Smooth muscle cell of the brain vasculature (primary cell): Measurements from ENCODE around the gene ICE2.
"Not testable (repeated sequence)": the region's sequence is repeated elsewhere in the genome, so short reads cannot be mapped to it uniquely, and the experiment has no call there.

ENCODE experiments used
- DNase-seq: peaks from one replicate; pipeline ENCODE4 v3.0.0-alpha.2; 2012; ENCODE audit warnings: low read depth, low spot score

The ICE2 gene

DNA sequence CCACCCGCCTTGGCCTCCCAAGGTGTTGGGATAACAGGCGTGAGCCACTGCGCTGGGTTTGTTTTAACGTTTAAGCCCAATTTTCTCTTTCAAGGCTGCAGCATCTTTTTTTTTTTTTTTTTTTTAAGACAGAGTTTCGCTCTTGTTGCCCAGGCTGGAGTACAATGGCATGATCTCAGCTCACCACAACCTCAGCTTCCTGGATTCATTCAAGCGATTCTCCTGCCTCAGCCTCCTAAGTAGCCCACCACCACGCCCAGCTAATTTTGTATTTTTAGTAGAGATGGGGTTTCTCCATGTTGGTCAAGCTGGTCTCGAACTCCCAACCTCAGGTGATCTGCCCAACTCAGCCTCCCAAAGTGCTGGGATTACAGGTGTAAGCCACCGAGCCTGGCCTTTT is 68.6 kb downstream of the ICE2 start:
- DNase-seq, result not testable (repeated sequence)

DNA sequence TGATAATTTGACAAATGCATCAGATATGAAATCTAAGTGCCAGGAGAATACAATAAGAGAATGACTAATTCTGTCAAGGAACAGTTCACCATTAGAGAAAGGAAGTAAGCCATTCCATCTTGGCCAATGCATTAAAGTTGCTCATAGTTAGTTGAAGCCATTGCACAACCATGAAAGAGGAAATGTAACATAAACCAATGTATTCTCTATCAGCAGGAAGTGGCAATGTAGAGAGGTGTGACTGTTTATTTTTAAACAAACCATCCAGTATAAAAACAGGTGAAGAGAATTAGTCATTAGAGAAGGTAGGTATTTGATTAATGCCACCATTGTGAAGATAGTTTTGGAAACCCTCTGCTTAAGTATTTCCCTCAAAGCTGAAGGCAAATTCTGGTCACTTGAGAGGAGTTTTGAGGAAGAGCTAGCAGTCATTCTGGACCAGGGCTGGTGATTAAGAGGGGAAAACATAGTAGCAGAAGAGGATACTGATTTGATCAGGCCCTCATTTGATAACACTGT is 70.4 kb downstream of the ICE2 start:
- no peak for DNase-seq

DNA sequence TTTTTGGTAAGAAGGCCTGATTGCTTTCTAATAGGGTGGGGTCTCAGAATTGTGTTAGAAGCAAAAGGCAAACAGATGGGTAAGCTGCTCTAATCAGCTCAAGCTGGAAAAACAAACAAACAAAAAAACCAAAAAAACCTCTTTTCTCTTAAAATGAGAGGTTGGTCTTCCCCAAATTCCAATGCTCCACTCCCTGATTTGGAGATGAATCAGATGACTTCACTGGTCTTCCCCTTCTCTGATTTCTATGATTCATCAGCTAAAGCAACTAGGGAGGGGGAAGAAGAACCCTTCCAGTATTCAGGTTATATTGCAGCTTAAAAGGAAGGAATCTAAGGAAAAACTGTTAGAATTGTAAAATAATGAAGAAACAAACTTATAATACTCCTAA is 71.5 kb downstream of the ICE2 start:
- no peak for DNase-seq

DNA sequence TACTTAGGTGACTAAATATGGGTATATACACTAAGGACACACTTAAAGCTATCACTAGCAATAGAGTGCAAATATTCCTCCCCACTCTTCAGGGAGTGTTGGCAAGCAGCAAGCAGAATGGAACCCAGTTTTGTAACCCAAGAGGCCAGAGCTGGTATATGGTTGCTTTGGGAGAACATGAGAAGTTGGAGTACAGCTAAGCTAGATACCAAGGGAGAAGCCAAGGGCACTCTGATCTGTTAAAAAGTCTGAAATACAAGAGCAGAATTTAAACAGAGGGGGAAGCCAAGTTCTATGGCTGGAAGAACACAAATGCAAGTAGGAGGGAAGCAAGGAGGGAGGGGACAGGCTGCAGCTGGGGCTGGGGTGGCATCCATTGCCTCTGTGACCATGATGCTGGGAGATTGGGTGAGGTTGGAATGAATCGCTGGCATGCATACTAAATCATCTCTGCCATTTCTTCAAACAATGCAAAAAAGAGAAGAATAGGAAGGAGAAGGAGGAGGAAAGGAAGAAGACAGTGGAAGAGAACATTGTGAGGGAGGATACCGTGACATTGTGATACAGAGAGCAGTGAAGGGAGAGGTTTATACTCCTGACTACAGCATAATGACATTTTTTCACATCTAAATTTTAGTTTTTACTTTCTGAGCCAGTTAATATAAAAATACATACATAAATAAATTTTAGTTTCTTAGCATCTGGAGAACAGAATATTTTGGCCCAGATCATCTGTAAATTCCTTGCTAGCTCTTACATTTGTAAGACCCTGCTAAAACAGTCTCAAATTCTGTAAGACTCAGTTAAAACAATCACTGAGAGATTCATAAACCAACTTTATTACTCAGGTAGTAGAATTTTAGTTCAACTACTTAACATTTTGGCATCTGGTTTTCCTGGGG is 72.2 kb downstream of the ICE2 start:
- DNase-seq, result no peak

DNA sequence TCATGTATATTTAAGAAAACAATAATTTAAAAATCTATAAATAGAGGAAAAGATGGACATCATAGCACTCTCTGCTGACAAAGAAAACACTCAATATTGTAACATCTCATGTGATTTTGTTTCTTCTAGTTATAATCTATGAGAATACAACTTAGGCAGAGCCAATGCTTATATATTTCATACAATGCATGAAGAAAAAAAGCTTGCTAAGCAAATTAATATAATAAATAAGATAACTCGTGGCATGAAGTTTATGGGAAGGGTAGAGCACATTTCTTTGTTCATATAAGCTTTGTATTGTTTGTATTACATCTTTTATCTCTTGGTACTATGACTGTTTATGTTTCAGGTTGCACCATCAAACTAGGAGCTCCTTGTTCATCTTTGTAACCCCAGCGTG is 73.5 kb downstream of the ICE2 start:
- no peak for DNase-seq

DNA sequence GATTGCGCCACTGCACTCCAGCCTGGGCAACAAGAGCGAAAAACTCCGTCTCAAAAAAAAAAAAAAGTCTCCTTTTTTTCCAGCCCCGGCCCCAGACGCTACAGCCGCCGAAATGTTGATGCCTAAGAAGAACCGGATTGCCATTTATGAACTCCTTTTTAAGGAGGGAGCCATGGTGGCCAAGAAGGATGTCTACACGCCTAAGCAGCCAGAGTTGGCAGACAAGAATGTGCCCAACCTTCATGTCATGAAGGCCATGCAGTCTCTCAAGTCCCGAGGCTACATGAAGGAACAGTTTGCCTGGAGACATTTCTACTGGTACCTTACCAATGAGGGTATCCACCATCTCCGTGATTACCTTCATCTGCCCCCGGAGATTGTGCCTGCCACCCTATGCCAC is 74.6 kb downstream of the ICE2 start:
- not testable (repeated sequence) for DNase-seq

DNA sequence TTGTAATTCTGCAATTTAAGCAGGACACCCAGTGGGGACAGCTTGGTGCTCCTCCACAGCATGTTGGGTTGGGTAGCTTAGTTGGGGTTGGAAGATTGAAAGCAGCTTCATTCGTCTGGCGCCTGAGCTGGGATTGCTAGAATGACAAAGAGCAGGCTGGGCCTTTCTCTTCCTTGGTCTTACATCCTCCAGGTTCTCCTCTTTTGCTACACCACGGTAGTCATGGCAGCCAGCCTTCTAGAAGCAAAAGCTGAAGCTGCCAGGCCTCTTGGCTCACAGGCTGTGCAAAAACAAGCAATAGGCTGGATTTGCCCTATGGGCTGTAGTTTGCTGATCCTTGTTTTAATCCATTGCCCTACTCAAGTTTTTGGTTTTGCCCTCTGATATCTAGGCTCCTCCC is 78.0 kb downstream of the ICE2 start:
- DNase-seq, result no peak

DNA sequence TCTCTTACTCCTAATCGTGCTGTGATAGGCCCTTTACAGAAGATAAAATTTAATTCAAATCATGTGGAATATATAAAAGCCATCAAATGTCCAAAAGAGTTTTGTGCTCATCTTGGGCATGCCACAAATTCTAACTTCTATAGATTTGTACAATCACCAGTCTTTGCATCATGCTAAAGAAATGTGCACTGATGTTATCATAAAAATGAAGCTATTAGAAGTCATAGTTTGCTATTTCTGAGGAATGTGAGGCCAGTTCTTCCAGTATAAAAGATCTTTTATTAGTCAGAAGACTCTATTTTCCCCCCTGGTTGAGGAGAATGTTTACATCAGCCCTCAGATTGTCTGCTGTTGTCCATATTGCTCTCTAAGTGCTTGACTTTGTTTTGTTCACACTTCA is 79.0 kb downstream of the ICE2 start:
- no peak for DNase-seq

DNA sequence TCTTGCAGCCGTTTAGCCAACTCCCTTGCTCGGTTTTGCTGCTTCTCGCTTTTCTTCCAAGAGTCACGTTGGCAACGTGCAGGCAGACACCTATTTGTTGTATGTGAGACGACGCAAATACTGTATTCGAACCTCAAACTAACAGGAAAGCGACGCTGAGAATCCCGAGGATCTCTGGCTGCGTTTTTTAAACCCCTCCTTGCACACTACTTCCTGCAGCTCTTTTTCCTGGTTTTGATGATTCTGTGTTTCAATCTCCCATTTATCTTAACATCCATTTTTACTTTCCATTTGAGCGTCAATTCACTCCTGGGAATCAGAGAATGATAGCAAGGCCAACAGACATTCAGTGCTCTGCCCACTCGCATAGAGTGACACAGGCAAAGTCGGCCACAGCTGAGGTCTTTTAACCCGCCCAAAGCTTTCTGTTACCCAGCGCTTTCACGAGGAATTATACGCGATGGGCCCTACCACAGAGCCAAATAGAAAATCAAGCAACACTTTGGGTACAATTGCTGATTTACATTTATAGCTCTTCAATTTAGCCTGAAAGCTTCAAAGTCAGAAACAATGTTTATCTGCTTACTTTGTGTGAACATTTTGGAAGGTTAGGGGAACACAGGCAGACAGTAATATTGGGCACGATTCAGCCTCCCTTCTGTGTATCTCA is 79.6 kb downstream of the ICE2 start:
- no peak for DNase-seq

DNA sequence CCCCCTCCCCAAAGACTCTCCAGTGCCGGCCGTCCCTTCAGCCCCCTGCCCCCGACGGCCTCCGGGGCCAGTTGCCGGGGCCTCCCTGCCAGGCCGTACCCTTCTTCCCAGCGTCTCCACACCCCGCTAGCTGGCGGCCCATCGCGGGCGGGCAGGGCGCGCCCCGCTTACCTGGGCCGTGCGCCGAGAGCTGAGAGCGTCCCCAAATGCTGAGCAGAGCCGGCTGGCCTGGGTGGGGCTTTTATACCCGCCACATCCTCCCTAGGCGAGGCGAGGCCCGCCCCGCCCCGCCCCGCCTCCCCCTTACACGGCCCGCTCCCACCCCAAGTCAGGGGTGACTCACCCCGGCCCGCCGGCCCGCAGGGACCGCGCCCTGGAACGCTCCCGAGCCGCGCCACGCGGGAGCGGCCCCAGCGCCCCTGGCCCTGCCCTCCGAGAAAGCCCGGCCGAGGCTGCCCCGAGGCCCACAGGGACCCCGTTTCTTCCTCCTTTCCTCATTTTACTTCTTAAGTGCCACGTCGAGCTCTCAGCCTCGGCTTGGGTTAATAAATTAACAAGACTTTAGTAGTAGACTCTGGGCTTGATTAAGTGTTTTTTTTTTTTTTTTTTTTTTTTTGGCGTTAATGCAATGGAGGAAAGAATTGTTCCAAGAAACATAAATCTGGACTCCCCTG is 81.0 kb downstream of the ICE2 start, which contains the start of gene ANXA2:
Gene ANXA2, minus strand, starts transcription at position 215 of the 674 bp plus-strand sequence. CDS start 11,911 bp downstream, outside the sequence.
- DNase-seq, result peak; percentile 75

DNA sequence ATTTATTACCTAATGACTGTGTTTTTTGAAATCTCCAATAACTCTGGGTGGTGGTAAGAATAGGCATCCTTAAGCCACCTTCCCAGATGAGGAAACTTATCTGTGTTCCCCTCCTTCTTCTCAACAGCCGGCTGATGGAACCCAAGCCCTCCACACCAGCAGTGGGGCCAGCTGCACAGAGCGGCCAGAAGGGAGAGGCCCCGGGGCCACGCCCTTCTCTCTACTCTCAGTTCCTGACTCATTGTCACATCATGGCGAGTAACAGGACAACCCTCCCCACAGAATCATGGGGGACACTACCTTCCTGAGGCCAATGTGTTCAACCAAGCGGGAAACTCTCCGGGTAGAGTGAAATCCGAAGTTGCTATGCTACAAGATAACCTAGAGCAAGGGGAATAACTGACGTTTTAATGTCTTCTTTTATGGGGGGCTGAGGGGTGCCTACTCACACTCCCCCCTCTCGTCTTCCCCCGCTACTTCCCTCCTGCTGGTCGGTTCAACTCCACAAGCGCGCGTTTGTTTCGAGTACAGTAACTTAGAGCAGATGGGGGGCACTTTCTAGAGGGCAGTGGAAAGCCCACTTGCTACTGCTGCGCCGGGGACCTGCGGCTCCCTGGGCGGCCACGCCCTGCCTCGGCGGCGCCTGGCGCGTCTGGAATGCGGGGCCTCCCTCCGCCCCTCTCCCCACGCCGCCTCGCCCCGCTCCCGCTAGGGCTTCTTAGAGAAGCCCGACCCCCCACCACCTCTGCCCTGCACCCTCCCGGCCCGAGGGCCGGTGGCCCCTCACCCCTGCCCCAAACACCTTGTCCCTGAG is 81.8 kb downstream of the ICE2 start:
- no peak for DNase-seq

DNA sequence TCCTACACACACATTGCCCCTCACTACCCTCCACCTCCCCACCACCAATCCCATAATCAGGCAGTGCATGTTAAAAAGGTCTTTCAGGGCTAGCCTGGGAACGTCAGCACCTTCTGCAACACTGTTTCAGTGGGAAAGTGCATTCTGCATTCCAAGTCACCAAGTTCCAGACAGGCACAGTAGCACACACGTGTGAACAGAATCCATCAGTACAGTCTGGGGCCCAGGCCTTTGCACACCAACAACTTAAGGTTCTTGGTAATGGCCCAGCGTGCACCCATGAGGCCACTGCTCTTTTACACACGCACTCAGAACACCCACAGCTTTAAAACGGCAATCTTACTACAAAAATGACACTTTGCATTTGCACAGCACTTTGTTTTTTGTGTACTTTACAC is 82.4 kb downstream of the ICE2 start:
- no peak for DNase-seq

DNA sequence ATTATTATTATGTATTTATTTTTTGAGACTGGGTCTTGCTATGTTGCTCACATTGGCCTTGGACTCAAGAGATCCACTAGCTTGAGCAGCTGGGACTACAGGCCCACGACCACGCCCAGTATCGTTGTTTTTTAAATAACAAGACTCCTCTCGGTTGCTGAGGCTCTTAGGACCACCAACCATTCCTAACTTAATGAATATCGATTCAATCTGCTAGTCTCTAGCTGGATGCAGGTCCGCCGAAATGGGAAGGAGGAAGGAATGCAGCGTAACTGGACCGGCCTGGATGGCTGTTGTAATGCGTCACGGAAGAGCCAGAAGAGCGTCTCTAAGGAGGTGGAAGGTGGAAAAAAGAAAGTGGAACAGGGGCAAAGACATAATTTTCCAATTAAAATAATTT is 82.8 kb downstream of the ICE2 start:
- DNase-seq, result no peak

DNA sequence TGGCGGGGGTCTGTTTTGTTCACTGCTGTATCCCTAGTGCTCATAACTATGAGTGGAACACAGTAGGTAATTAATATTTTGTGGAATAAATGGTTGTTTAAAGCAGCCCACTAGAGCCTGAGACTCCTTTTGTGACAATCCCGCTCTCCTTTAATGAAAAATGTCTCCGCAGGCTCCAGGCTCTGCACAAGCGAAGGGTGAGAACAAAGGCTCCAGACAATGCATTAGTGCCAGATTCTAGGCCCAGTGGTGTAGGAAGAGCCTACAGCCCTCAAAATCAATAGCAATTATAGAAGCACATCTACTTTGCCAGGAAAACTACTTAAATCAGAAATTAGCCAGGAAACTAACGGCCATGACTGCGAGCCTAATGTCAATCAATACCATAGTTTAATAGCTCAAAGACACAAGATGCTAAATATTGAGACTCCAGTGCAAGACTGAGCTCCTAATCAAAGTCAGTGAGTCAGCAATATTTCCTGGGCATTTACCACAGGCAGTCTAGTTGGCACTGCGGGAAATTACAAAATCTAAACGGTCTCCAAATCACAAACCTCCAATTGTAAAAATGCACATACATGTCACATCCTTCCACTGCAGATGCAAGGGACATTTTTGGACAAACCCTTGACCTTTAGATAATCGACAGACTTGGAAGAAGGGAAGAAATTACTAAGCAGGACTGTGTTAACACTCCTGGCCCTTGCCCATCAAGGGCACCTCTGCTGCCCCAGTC is 83.5 kb downstream of the ICE2 start:
- no peak for DNase-seq

DNA sequence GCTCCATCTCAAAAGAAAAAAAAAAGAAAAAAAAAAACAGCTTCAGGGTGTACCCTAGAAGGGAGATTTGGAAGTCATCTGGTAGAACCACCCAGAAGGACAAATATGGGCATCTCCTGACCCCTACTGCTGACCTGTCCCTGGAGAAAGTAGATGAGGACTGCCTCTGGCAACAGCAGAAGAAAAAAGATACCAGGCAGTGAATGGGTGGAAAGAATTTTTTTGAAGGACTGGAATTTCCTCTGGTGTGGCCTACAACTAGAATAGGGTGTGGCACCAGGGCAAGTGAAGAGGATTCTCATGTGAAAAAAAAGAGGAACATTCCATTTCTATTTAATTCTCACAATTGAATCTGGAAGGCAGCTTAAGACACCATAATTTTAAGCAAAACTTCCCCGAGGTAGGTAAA is 84.2 kb downstream of the ICE2 start:
- no peak for DNase-seq

DNA sequence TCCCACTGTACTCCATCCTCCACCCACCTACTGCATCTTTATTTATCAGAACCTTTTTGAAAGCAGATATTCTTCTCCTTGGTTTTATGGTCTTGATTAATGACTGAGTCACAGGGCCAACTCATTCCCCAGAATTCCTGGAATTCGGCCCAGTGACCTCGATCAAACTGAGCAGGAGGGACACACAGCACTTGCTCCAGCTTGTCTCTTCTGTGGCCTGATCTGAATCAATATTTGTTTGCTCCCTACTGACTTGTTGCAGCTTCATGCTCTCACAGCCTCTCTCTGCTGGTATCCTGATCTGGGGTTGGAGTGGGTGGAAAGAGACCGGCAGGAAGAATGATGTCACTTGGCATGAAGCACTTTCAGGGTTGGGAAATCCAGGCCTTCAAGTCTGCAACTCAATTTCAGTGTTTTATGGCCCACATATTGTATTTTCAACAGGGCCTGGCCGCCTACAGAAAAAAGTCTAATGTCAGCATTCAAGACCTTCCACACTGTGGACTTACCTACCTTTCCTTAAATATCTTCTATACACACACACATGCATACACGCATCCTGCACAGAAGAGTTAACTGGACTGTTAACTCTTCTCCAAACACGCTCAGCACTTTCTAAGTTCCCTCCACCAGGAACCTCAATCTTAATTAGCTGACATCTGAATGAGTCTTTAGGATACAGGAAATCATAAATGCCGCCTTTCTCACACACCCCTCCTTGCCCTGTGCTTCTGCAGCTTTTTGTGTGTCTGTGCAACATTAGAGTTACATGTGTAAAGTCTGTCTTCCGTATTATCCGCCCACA is 85.8 kb downstream of the ICE2 start:
- peak; percentile 94 for DNase-seq

DNA sequence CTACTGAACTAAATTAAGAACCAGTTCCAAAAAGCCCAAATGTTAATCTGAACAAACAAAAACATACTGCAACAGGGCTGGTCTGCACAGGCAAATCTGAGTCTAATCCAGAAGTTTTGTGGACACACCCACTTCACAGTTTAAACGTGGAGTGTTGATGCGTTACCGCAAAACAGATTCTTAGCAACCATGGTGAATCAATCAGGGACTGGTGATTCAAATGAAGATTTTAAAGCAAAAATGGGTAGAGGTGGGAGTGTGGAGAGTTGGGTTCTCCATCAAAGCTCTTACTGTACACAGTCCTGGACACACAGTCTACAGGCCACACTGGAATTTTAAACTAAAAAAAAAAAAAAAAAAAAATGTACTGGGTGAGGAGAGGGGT is 86.3 kb downstream of the ICE2 start:
- DNase-seq, result no peak

DNA sequence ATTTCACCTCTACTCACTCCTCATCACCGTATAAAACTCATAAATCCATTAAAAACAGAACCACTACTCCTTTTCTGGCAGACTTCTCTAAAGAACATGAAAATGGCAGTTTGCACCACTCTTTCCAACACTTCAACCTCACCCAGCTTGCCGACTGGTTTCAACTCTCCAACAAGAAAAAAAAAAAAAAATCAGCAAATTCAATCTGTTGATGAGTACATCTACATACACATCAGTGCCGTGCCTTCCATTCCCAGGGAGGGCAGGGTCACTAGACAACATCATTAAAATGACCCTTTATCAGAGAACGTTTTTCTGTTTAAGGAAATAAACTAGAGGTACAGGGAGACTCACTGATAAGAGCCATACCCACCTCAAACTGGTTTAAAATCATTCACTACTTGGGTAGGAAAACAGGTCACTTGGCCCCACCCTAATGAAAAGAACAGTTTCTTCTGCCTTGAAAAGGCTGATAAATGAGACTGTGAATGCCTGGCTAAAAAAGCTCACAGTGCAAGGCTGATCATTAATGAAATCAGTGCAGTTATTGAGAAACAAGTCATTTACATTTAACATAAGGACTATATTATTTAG is 87.1 kb downstream of the ICE2 start:
- DNase-seq, result no peak

DNA sequence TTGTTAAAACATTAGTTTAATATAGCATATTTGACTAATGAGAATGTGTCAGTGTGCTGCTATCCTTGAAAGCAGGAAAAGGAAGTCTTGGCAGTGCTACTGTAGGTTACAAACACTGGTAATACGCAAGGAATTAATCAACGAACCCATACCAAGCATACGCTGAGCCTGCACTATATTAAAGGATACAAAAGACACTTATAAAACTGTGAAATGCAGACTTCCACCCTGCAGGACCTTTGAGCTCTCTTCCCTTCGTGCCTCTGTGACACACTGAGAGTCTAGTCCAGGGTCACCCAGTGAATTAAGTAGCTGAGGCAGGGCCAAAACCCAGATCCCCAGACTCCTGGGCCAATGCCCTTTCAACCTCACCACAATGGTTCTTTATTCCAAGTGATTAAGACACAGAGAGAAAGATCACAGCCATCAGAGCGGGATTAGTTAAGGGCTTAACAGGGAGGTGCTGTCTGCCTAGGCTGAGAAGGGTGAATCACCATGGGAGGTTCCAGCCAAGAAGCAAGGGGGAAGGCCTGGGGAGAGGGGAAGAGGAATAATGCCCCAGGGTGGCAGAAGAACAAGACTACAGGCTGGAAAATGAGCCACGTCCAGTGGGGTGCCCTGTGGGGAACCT is 88.0 kb downstream of the ICE2 start:
- no peak for DNase-seq
